ENCODE measurements around the gene PGRMC2.
"Not testable (repeated sequence)": the region's sequence is repeated elsewhere in the genome, so short reads cannot be mapped to it uniquely, and the experiment has no call there.

Gene PGRMC2

DNA sequence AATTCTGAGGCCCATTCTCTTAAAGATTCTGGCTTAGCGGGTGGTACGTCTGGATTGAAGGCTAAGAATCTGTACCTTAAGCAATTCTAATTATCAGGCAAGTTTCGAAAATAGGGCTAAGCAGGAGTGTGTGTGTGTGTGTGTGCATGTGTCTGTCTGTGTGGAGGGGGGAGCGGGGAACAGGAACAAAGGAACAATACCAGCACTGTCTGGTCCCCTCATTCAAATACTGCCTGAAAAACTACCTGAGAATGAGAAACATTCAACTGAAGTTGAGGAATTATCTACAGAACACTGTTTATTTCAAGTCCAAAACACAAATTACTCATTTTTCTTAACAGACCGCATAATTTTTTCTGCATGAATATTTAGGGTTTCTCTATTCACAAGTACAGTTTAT, 18.6 kb downstream of the PGRMC2 start:
- ATAC-seq (replicated peaks) (no peak), DNase-seq (no peak)
- Mint-ChIP-seq H3K27me3 (no peaks in the 10 kb centered on the region), H3K36me3 (peaks cover 7 to 9% of the 10 kb centered on the region in 2 donors), H3K9me3 (peaks cover 4 to 7% of the 10 kb centered on the region in 2 donors), H3K27ac (no peak overlapping the region), H3K4me1 (no peaks in the 10 kb centered on the region), H3K4me3 (no peak overlapping the region)

DNA sequence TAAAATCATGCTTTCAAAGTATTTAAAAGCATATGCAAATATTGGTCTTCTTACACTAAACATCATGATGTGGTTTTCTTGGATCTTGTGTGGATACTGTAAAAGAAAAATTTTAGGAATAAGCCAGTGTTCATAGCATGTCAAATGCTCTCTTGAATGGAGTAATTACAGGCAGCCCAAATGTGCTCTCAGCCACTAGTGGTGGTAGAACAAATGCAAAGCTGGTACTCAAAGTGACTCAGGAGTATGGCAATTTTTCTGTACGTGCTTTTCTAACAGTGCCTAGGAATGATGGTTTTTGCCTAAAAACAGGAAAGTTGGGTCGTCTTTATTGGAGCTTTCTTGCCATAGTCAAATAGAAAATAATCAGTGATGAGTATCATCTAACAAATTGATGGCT, 19.9 kb downstream of the PGRMC2 start:
- no peak overlapping the region for H3K4me3 Mint-ChIP-seq
- no peak for DNase-seq
- no peaks in the 10 kb centered on the region for H3K4me1 Mint-ChIP-seq
- H3K27ac Mint-ChIP-seq, result no peak overlapping the region
- peaks cover 7 to 9% of the 10 kb centered on the region in 2 donors for H3K36me3 Mint-ChIP-seq
- ATAC-seq (replicated peaks), result no peak
- peaks cover 4 to 7% of the 10 kb centered on the region in 2 donors for H3K9me3 Mint-ChIP-seq
- H3K27me3 Mint-ChIP-seq, result no peaks in the 10 kb centered on the region

DNA sequence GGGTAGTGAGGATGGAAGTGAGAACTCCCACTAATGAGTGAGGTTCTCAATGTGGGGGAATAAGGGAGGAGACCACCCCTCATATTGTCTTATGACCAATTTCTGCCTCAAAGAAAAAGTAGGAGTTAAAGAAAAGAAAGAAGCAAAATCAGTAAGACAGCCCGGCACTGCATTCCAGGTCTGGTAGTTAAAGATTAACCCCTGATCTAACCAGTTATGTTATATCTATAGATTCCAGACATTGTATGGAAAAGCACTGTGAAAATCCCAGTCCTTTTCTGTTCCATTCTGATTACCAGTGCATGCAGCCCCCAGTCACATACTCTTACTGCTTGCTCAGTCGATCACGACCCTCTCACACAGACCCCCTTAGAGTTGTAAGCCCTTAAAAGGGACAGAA, 20.4 kb downstream of the PGRMC2 start:
- H3K9me3 Mint-ChIP-seq; ATAC-seq (replicated peaks); DNase-seq; H3K36me3 Mint-ChIP-seq; H3K4me1 Mint-ChIP-seq; H3K27me3 Mint-ChIP-seq; H3K27ac Mint-ChIP-seq; H3K4me3 Mint-ChIP-seq: not testable (repeated sequence)

DNA sequence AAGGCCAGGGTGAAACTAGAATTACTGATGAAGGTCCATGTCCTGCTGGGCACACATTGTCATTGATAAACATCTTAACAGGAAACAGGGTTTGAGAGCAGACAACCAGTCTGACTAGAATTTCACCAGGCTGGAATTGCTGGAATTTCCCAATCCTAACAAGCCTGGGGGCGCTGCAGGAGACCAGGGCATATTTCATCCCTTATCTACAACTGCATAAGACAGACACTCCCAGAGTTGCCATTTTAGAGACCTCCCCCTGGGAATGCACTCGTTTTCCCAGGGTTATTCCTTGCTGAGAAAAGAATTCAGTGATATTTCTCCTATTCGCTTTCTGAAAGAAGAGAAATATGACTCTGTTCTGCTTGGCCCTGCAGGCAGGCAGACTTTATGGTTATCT, 22.1 kb downstream of the PGRMC2 start:
- not testable (repeated sequence) for DNase-seq; H3K36me3 Mint-ChIP-seq; H3K27me3 Mint-ChIP-seq; H3K4me1 Mint-ChIP-seq; H3K9me3 Mint-ChIP-seq; H3K27ac Mint-ChIP-seq; ATAC-seq (replicated peaks); H3K4me3 Mint-ChIP-seq

DNA sequence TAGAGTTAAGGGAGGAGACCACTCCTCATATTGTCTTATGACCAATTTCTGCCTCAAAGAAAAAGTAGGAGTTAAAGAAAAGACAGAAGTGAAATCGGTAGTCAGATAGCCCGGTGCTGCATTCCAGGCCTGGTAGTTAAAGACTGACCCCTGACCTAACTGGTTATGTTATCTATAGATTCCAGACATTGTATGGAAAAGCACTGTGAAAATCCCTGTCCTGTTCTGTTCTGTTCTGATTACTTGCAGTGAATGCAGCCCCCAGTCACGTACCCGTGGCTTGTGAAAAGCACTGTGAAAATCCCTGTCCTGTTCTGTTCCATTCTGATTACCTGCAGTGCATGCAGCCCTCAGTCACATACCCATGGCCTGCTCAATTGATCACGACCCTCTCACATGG, 27.7 kb downstream of the PGRMC2 start:
- H3K9me3 Mint-ChIP-seq; H3K4me1 Mint-ChIP-seq; H3K36me3 Mint-ChIP-seq; H3K4me3 Mint-ChIP-seq; H3K27ac Mint-ChIP-seq; ATAC-seq (replicated peaks); DNase-seq: not testable (repeated sequence)
- peaks cover 7 to 11% of the 10 kb centered on the region in 2 donors for H3K27me3 Mint-ChIP-seq

DNA sequence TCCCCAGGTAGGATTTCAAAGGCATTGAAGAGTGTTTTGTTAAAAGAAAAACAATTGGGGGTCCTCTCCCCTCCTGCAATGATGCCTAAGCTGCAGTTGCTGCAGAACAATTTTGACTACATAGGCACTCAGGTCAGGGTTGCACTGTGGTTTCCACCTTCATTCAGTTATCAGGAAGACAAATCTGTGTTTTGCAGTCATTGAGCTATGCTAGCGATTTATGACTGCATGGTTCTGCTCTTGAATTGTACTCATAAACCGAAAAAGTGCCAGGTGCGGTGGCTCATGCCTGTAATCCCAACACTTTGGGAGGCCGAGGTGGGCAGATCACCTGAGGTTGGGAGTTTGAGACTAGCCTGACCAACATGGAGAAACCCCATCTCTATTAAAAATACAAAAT, 29.4 kb downstream of the PGRMC2 start:
- not testable (repeated sequence) for H3K9me3 Mint-ChIP-seq; H3K27ac Mint-ChIP-seq; ATAC-seq (replicated peaks); H3K36me3 Mint-ChIP-seq; DNase-seq; H3K4me3 Mint-ChIP-seq; H3K4me1 Mint-ChIP-seq
- H3K27me3 Mint-ChIP-seq, result peaks cover 11 to 18% of the 10 kb centered on the region in 2 donors

DNA sequence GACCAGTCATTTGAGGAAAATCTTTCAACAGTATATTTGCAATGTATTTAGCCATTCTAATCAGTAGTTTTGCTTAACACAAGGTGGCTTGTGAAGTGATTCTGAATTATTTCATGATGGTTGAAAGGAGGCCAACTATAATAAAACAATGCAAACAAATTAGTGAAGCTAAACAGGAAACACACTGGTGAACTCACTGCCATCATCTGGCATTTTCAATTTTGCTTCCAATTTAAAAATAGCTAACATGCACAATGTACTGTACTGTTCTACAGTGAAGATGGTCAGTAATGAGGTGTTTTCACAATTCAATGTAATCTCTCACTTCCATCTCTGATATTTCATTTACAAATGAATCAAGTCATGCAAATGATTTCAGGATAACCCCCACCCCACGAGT, 31.1 kb downstream of the PGRMC2 start:
- peaks cover 11 to 18% of the 10 kb centered on the region in 2 donors for H3K27me3 Mint-ChIP-seq
- no peak overlapping the region for H3K27ac Mint-ChIP-seq
- H3K4me1 Mint-ChIP-seq, result no peaks in the 10 kb centered on the region
- DNase-seq (no peak), ATAC-seq (replicated peaks) (no peak)
- no peak overlapping the region for H3K4me3 Mint-ChIP-seq
- H3K9me3 Mint-ChIP-seq, result peaks cover 0 to 4% of the 10 kb centered on the region in 2 donors
- H3K36me3 Mint-ChIP-seq, result peaks cover 0 to 1% of the 10 kb centered on the region in 2 donors

DNA sequence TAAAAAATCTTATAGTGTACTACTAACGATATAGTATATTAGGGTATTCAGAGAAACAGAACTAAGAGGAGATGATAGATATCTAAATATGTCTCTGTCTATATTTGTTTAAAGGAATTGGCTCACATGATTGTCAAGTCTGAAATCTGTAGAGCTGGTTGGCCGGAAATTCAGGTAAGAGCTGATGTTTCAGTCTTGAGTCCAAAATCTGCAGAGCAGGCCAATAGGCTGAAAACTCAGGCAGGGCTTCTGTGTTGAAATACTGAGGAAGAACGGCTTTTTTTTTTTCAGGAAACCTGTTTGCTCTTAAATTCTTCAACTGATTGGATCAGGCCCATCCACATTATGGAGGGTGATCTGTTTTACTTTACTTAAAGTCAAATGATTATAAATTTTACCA, 31.7 kb downstream of the PGRMC2 start:
- no peak for DNase-seq
- peaks cover 4 to 18% of the 10 kb centered on the region in 2 donors for H3K27me3 Mint-ChIP-seq
- no peaks in the 10 kb centered on the region for H3K4me1 Mint-ChIP-seq
- H3K27ac Mint-ChIP-seq, result no peak overlapping the region
- no peak overlapping the region for H3K4me3 Mint-ChIP-seq
- ATAC-seq (replicated peaks), result no peak
- H3K9me3 Mint-ChIP-seq, result peaks cover 0 to 1% of the 10 kb centered on the region in 2 donors
- H3K36me3 Mint-ChIP-seq, result peaks cover 0 to 1% of the 10 kb centered on the region in 2 donors

DNA sequence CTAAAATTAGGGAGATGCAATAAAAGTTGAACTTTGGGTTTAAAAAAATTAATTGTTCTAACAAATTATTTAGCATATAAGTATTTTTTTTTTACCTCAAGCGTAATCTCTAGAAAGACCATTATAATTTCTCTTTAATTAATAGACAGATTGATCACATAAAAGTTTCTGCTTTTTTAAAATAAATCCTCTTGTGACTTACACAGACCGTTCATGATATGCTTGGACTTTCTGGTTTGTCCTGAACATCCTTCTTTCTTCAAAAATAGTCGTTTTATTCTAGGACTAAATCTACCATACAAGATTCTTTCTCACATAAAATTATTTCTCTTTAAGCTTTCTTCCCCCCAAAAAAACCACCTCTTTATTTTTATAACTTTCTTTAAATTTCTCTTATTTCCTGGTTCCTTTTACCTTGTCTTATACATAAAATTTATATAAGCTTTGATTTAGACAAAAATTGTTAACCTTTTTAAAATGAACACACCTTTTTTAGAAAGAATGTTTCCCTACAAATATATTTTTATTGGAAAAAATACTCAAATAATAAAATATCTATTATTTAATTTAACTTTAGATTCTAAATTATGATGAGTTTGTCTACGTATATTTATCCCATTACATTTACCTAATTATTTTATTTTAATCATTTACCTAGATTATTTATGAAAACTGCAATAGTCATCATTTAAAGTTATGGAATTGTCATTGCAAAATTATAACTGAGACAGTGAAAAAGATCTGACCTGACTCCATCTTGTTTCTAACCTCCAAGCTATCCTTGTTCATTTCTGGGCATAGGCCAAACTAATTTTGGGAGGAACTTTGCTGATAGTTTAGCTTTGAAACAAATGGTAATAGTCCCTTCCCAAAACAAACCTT, 37.6 kb downstream of the PGRMC2 start:
- no peak overlapping the region for H3K27ac Mint-ChIP-seq
- peaks cover 10 to 12% of the 10 kb centered on the region in 2 donors for H3K27me3 Mint-ChIP-seq
- DNase-seq (no peak), ATAC-seq (replicated peaks) (no peak)
- no peaks in the 10 kb centered on the region for H3K36me3 Mint-ChIP-seq
- peaks cover 4 to 6% of the 10 kb centered on the region in 2 donors for H3K9me3 Mint-ChIP-seq
- H3K4me3 Mint-ChIP-seq, result no peak overlapping the region
- no peaks in the 10 kb centered on the region for H3K4me1 Mint-ChIP-seq

DNA sequence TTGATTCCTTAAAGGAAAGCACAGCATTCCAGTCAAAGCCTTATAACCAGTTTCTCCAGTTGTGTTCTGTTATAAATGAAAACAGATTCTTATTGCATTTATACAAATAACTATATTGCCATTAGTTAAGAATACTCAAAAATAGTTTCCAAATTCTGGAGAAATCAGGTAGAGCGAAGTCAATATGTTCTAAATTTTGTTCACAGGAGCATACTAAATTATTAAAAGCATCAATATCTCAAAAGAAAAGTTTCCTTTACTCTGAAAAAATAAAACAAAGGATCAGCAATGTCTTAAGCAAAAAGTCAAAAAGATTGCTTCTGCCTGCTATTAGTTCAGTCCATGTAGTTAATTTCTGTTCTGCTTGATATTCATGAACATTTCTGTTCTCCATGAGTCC, 39.7 kb downstream of the PGRMC2 start:
- peaks cover 10 to 11% of the 10 kb centered on the region in 2 donors for H3K27me3 Mint-ChIP-seq
- no peak for ATAC-seq (replicated peaks)

DNA sequence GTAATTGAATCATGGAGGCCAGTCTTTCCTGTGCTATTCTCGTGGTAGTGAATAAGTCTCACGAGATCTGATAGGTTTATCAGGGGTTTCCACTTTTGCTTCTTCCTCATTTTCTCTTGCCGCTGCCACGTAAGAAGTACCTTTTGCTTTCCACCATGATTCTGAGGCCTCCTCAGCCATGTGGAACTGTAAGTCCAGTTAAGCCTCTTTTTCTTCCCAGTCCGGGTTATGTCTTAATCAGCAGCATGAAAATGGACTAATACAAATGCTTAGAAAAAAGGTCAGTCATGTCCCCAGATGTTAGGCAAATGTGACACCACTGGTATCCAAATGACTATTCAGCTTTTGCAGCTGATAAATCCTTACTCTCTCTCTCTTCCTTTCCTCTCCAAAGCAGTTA, 42.2 kb downstream of the PGRMC2 start:
- ATAC-seq (replicated peaks); H3K9me3 Mint-ChIP-seq; H3K36me3 Mint-ChIP-seq; DNase-seq; H3K4me3 Mint-ChIP-seq; H3K27ac Mint-ChIP-seq; H3K4me1 Mint-ChIP-seq: not testable (repeated sequence)
- peaks cover 17 to 23% of the 10 kb centered on the region in 2 donors for H3K27me3 Mint-ChIP-seq

More for the DNA sequence above, 39.7 kb downstream of the PGRMC2 start:
- H3K4me3 Mint-ChIP-seq, result no peak overlapping the region
- no peaks in the 10 kb centered on the region for H3K4me1 Mint-ChIP-seq
- no peaks in the 10 kb centered on the region for H3K36me3 Mint-ChIP-seq
- DNase-seq, result no peak
- peaks cover 4 to 6% of the 10 kb centered on the region in 2 donors for H3K9me3 Mint-ChIP-seq
- H3K27ac Mint-ChIP-seq, result no peak overlapping the region

DNA sequence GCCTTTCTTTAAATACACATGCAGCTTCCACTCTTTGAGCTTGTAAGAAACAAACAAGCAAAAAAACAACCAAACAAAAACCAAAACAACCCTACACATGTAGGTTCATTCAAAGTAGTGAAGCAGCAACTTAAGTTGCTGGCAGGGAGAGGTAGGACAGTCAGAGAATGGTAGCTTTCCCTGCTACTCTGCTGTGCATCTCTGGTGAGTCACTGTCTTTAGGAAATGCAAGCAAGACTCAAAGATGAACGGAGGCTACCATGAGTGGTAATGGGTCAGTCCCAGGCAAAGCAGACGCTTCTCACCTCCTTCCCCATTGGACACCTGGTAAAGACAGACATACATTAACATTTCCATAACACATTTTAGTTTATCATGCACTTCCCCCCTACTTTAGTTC, 43.2 kb downstream of the PGRMC2 start:
- ATAC-seq (replicated peaks), result no peak

DNA sequence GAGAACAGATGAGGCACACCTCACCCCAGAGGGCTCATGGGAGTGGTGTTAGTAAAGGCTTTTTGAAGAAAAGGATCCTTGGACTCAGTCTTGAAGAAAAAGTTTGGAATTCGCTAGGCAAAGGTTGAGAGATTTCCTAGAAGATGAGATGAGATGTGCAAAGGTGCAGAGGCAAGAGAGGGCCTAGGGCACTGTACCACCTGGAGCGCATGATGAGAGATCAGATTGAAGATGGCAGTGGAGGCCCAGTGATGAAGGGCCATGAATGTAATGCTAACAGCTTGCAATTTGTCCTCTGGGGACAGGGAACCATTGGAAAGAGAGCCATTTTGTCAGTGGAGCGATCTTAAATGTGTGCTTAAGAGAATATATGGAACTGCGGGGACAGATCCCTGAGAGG, 45.0 kb downstream of the PGRMC2 start:
- peaks cover 0 to 3% of the 10 kb centered on the region in 2 donors for H3K4me1 Mint-ChIP-seq
- DNase-seq (no peak), ATAC-seq (replicated peaks) (no peak)
- H3K36me3 Mint-ChIP-seq, result no peaks in the 10 kb centered on the region
- peaks cover 4% of the 10 kb centered on the region in 2 donors for H3K9me3 Mint-ChIP-seq
- H3K4me3 Mint-ChIP-seq, result no peak overlapping the region
- H3K27ac Mint-ChIP-seq, result no peak overlapping the region
- peaks cover 23% of the 10 kb centered on the region in 2 donors for H3K27me3 Mint-ChIP-seq

More for the DNA sequence above, 43.2 kb downstream of the PGRMC2 start:
- no peaks in the 10 kb centered on the region for H3K36me3 Mint-ChIP-seq
- peaks cover 4 to 6% of the 10 kb centered on the region in 2 donors for H3K9me3 Mint-ChIP-seq
- peaks cover 17 to 23% of the 10 kb centered on the region in 2 donors for H3K27me3 Mint-ChIP-seq
- H3K4me1 Mint-ChIP-seq, result peaks cover 0 to 3% of the 10 kb centered on the region in 2 donors
- H3K4me3 Mint-ChIP-seq, result no peak overlapping the region
- no peak overlapping the region for H3K27ac Mint-ChIP-seq
- no peak for DNase-seq

DNA sequence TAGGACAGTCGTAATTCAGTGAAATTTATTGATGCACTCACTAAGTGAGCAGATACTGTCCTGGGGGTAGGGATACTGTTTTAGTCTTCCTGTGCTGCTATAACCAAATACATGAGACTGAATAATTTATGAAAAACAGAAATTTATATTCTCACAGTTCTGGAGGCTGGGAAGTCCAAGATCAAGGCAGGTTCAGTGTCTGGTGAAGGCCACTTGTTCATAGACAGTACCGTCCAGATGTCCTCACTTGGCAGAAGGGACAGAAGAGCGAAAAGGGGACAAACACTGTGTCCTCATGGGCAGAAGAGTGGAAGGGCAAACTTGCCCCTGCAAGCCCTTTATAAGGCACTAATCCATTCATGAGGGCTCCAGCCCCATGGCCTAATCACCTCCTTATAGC, 45.6 kb downstream of the PGRMC2 start:
- Mint-ChIP-seq H3K4me1 (peaks cover 0 to 3% of the 10 kb centered on the region in 2 donors), H3K36me3 (no peaks in the 10 kb centered on the region), H3K9me3 (peaks cover 4% of the 10 kb centered on the region in 2 donors), H3K27ac (no peak overlapping the region), H3K4me3 (no peak overlapping the region), H3K27me3 (peaks cover 23% of the 10 kb centered on the region in 2 donors)
- no peak for ATAC-seq (replicated peaks)
- DNase-seq, result no peak

DNA sequence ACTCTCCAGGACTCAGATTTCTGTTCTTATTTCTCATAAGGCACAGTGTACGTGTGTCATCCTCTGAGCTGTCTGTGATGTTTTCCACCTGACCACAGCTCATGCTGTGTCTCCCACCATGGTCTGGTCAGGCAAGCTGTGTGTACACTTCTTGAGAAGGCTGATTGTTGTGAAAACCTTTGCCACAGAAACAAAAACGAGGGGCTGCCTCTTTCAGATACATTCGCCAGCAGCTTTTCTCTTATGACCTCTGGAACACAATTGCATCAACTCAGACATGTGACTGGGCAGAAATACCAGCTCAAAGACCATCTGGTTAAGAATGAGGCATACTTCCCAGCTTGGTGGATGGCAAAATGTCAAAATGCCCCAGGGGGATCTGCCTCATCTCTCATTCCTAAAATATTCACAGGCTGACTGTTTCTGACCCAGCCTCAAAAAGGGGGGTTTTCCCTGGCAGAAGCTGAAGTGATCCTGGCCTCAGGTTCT, 46.1 kb downstream of the PGRMC2 start:
- peaks cover 19 to 23% of the 10 kb centered on the region in 2 donors for H3K27me3 Mint-ChIP-seq
- H3K27ac Mint-ChIP-seq, result no peak overlapping the region
- H3K4me1 Mint-ChIP-seq, result peaks cover 0 to 3% of the 10 kb centered on the region in 2 donors
- H3K36me3 Mint-ChIP-seq, result no peaks in the 10 kb centered on the region
- peaks cover under 1 to 2% of the 10 kb centered on the region in 2 donors for H3K9me3 Mint-ChIP-seq
- ATAC-seq (replicated peaks), result peak; percentile 73 to 80
- H3K4me3 Mint-ChIP-seq, result no peak overlapping the region
- DNase-seq, result peak; percentile 17
